Colon (tissue), 2 donors: ENCODE data around the gene MTFMT.

Experiments
- FAIRE-seq: peaks from 2 replicates; lab custom pipeline; 2012; peaks lifted over from hg19 to GRCh38; lab: Jason Lieb, UNC
- donor health status: control.
- donor health status: control.

The MTFMT gene

GRCh38 chr15:64987136-64987535 is 42.3 kb downstream of the MTFMT start:
- FAIRE-seq, result no peak

GRCh38 chr15:64985366-64986033 is 43.9 kb downstream of the MTFMT start:
- FAIRE-seq, result no peak

GRCh38 chr15:64982472-64982871 is 47.0 kb downstream of the MTFMT start:
- FAIRE-seq, result no peak

GRCh38 chr15:64981812-64982431 is 47.5 kb downstream of the MTFMT start:
- FAIRE-seq, result no peak

GRCh38 chr15:64979252-64979710 is 50.2 kb downstream of the MTFMT start:
- no peak for FAIRE-seq

- no peak for FAIRE-seq
These were observed 54.0 kb downstream of the MTFMT start for GRCh38 chr15:64975390-64975789.

- no peak for FAIRE-seq
These were observed 58.7 kb downstream of the MTFMT start for GRCh38 chr15:64970698-64971097.

GRCh38 chr15:64969401-64969800 is 60.0 kb downstream of the MTFMT start:
- no peak for FAIRE-seq

- no peak for FAIRE-seq
These were observed 68.4 kb downstream of the MTFMT start for GRCh38 chr15:64961013-64961412.

- FAIRE-seq, result no peak
These were observed 69.3 kb downstream of the MTFMT start for GRCh38 chr15:64960153-64960552.

- FAIRE-seq, result no peak
These were observed 70.3 kb downstream of the MTFMT start for GRCh38 chr15:64959128-64959527.

- no peak for FAIRE-seq
These were observed 75.0 kb downstream of the MTFMT start for GRCh38 chr15:64954395-64954794.

GRCh38 chr15:64951777-64952418 is 77.5 kb downstream of the MTFMT start:
- no peak for FAIRE-seq
